ENCODE measurements around the gene AK8.

Gene AK8

GRCh38 chr9:132754236-132754635 lies 123.8 kb downstream of the AK8 start:
- no peaks in the 10 kb centered on the region for H3K4me1 Mint-ChIP-seq (ENCODE audit: low read depth)
- H3K4me3 Mint-ChIP-seq = no peak overlapping the region
- peaks cover 2% of the 10 kb centered on the region for H3K27me3 Mint-ChIP-seq
- H3K9me3 Mint-ChIP-seq (ENCODE audit: low read depth) = no peaks in the 10 kb centered on the region
- H3K27ac Mint-ChIP-seq = no peak overlapping the region
- no peaks in the 10 kb centered on the region for H3K36me3 Mint-ChIP-seq

- Mint-ChIP-seq H3K4me1 (ENCODE audit: low read depth) (no peaks in the 10 kb centered on the region), H3K9me3 (ENCODE audit: low read depth) (no peaks in the 10 kb centered on the region), H3K27me3 (peaks cover 2% of the 10 kb centered on the region), H3K36me3 (no peaks in the 10 kb centered on the region), H3K4me3 (no peak overlapping the region), H3K27ac (no peak overlapping the region)
Observed at GRCh38 chr9:132753593-132753880, 124.5 kb downstream of the AK8 start.

GRCh38 chr9:132752877-132753592 lies 125.0 kb downstream of the AK8 start:
- Mint-ChIP-seq H3K4me3 (no peak overlapping the region), H3K4me1 (ENCODE audit: low read depth) (no peaks in the 10 kb centered on the region), H3K9me3 (ENCODE audit: low read depth) (no peaks in the 10 kb centered on the region), H3K36me3 (no peaks in the 10 kb centered on the region), H3K27ac (no peak overlapping the region), H3K27me3 (peaks cover 2% of the 10 kb centered on the region)

DNA sequence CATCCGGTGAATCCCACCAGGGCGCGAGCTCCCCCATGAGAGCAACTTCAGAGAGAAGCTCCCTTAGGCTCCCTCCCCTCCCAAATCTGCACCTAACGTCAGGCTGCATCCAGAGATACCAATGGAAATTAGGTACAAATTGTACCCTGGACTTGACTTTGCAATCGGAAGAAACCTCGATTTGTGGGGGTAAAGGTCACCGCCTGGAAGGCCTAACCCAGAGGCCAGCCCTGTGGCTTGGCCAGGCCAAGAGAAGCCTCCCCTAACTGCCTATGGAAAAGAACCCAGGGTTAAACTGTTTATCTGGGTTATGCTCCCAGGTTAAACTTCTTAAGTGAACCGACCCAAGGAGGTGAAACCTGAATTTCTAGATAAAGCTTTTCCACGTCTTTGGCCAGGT lies 127.4 kb downstream of the AK8 start:
- Mint-ChIP-seq H3K27ac (no peak overlapping the region), H3K9me3 (ENCODE audit: low read depth) (no peaks in the 10 kb centered on the region), H3K4me3 (no peak overlapping the region), H3K27me3 (peaks cover 1% of the 10 kb centered on the region), H3K36me3 (no peaks in the 10 kb centered on the region), H3K4me1 (ENCODE audit: low read depth) (no peaks in the 10 kb centered on the region)

GRCh38 chr9:132749306-132749705 lies 128.8 kb downstream of the AK8 start:
- H3K27me3 Mint-ChIP-seq = peaks cover 8% of the 10 kb centered on the region
- peaks cover 3% of the 10 kb centered on the region for H3K4me1 Mint-ChIP-seq (ENCODE audit: low read depth)
- H3K9me3 Mint-ChIP-seq (ENCODE audit: low read depth) = no peaks in the 10 kb centered on the region
- no peak overlapping the region for H3K4me3 Mint-ChIP-seq
- H3K27ac Mint-ChIP-seq = no peak overlapping the region
- H3K36me3 Mint-ChIP-seq = no peaks in the 10 kb centered on the region

GRCh38 chr9:132748450-132748849 lies 129.6 kb downstream of the AK8 start:
- Mint-ChIP-seq H3K36me3 (no peaks in the 10 kb centered on the region), H3K4me1 (ENCODE audit: low read depth) (peaks cover 3% of the 10 kb centered on the region), H3K27me3 (peaks cover 14% of the 10 kb centered on the region), H3K9me3 (ENCODE audit: low read depth) (no peaks in the 10 kb centered on the region), H3K27ac (no peak overlapping the region), H3K4me3 (no peak overlapping the region)

- H3K27ac Mint-ChIP-seq = no peak overlapping the region
- no peaks in the 10 kb centered on the region for H3K9me3 Mint-ChIP-seq (ENCODE audit: low read depth)
- peaks cover 3% of the 10 kb centered on the region for H3K4me1 Mint-ChIP-seq (ENCODE audit: low read depth)
- no peaks in the 10 kb centered on the region for H3K36me3 Mint-ChIP-seq
- H3K4me3 Mint-ChIP-seq = no peak overlapping the region
- H3K27me3 Mint-ChIP-seq = peaks cover 27% of the 10 kb centered on the region
Observed at GRCh38 chr9:132745756-132746709, 132.1 kb downstream of the AK8 start.

DNA sequence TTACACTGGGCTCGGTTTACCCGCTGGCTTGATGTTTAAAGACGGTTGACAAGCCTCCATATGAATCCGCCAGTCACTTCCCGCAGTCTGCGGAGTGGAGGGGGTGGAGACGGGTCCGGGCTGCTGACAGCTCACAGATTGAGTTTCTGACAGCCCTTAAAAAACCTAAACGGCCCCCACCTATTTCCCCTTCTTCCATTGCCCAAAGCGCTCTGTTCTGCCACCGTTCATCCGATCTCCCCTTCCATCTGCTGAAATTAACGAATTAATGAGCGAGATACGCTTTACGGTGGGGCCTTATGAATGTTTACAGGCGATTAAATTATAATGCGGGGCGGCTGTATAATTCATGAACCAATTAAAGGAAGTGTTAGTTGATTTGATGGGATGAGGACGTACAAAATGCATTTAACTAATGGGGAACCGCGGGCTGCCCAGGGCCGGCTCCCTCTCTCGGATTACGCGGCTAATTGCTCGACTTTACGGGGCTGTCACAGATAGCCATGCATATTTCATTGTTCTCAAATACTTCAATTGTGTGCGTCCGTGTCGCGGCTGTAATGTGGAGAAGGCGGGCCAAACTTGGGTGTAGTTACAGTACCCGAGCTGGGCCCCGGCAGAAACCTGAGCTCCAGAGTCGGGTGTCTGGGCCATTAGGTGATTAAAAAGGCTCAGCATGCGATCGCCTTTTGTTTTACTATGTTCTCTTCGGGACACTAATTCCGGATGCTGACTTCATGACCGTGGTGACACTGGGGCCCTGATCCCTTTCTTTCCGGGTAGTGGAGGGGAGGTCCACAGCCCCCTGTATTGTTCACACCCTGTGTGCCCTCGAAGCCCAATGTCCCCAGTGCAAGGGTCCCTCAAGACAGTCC lies 133.0 kb downstream of the AK8 start:
- Mint-ChIP-seq H3K4me1 (ENCODE audit: low read depth) (peaks cover 3% of the 10 kb centered on the region), H3K27me3 (peaks cover 27% of the 10 kb centered on the region), H3K27ac (no peak overlapping the region), H3K4me3 (no peak overlapping the region), H3K36me3 (no peaks in the 10 kb centered on the region), H3K9me3 (ENCODE audit: low read depth) (no peaks in the 10 kb centered on the region)

DNA sequence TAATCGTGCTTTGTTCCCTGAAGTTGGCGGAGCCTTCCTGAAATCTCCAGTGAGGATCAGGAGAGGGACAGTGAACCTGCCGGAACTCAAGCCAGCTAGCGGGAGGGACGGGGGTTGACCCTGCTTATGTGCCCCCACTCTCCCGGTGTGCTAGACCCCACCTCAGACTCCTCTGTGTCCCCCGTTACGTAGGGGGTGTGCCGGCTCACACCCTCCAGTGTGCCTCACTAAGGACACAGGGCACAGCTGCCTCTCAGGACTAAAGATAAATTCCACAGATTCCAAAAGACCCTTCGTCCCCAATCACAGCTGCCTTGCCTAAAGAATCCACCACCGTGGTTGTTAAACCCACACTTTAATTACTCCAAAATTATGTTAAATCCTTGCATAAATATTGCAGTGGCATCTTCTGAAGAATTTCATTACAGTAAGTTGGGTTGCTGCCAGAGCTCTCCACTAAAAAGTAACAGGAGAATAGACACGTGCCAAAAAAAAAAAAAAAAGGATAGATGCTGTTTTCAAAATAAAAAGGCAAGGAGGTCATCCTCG lies 134.1 kb downstream of the AK8 start:
- no peaks in the 10 kb centered on the region for H3K9me3 Mint-ChIP-seq (ENCODE audit: low read depth)
- peaks cover 27% of the 10 kb centered on the region for H3K27me3 Mint-ChIP-seq
- no peak overlapping the region for H3K27ac Mint-ChIP-seq
- H3K4me3 Mint-ChIP-seq = no peak overlapping the region
- no peaks in the 10 kb centered on the region for H3K36me3 Mint-ChIP-seq
- H3K4me1 Mint-ChIP-seq (ENCODE audit: low read depth) = peaks cover 3% of the 10 kb centered on the region

DNA sequence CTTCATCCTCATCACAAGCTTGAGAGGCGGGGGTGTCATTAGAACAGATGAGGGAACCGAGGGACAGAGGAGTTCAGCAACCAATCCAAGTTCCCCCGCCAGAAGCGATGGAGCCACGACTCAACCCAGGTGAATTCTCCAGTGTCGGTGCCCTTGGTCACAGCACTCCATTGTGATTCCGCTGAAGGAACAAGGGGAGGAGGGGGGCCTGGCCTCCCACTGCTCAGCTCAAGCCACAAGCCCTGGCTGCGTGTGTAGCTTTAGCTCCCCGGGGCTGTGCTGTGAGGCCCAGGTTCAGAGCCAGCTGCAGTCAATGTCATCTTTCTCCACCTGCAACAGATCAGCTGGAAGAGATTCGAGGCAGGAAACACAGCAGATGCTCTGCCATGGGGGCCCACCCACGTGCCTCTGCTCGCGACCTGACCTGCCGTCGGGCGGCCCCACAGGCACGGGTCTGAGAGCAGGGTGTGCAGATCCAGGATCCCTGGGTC lies 135.2 kb downstream of the AK8 start:
- H3K4me3 Mint-ChIP-seq = no peak overlapping the region
- H3K4me1 Mint-ChIP-seq (ENCODE audit: low read depth) = peaks cover 3% of the 10 kb centered on the region
- H3K27ac Mint-ChIP-seq = no peak overlapping the region
- no peaks in the 10 kb centered on the region for H3K36me3 Mint-ChIP-seq
- no peaks in the 10 kb centered on the region for H3K9me3 Mint-ChIP-seq (ENCODE audit: low read depth)
- H3K27me3 Mint-ChIP-seq = peaks cover 27% of the 10 kb centered on the region

- Mint-ChIP-seq H3K36me3 (no peaks in the 10 kb centered on the region), H3K9me3 (ENCODE audit: low read depth) (no peaks in the 10 kb centered on the region), H3K27me3 (peaks cover 27% of the 10 kb centered on the region), H3K4me3 (no peak overlapping the region), H3K4me1 (ENCODE audit: low read depth) (peaks cover 3% of the 10 kb centered on the region), H3K27ac (no peak overlapping the region)
Observed at GRCh38 chr9:132740526-132741309, 137.4 kb downstream of the AK8 start.

DNA sequence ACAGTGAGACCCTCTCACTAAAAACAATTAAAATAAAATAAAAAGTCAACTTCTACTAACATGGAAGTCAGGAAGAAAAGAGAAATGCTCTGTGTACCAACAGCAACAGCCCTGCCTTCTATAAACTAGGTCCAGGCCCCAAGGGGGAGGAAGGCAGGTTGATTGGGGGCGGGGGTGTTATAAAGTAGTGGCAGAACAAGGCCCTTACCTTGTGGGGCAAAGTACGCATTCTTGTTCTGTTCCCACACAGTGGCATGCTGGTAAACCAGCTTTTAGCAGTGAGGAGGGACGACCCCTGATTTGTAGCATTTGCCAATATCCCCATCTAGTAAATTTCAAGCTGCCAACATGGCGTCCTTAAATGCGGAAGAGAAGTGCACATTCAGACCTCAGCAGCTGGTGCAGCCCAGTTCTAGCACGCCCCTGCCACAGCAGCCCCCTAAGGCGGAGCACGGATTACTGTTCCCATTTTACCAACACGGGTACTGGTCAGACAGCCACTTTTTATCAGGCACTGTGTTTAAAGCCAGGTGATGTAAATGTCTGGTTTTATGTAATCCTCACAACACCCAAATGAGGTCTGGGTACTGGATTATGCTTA lies 138.3 kb downstream of the AK8 start:
- H3K4me1 Mint-ChIP-seq (ENCODE audit: low read depth) = no peaks in the 10 kb centered on the region
- H3K27me3 Mint-ChIP-seq = peaks cover 24% of the 10 kb centered on the region
- H3K4me3 Mint-ChIP-seq = no peak overlapping the region

DNA sequence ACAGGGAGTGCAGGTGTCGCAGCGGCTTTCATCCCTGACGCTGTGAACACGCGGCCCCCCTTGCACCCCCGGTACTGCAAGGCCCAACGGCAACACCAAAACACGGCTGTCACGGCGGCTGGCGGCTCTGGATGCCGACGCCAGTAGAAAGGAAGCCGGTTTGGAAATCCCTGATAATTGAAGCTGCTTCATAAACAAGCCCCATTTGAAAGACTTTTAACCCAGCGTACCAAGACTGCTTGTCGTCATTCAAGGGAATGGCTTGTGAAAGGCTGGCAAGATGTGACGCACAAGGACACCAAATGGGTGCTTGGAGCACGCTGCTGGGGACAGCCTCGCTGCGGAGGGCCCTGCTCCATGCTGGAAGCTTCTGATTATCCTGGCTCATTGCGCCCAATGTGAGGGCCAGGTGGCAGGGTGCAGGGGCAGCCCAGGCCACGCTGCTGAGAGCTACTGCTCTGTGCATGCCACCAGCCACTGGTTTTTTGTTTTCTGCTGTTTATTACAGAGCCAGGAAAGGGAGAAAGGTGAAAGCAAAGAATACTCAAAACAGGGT lies 144.7 kb downstream of the AK8 start:
- Mint-ChIP-seq H3K4me1 (ENCODE audit: low read depth) (no peaks in the 10 kb centered on the region), H3K4me3 (no peak overlapping the region), H3K36me3 (no peaks in the 10 kb centered on the region), H3K27me3 (peaks cover 3% of the 10 kb centered on the region), H3K9me3 (ENCODE audit: low read depth) (no peaks in the 10 kb centered on the region), H3K27ac (no peak overlapping the region)

More for the DNA sequence above, 138.3 kb downstream of the AK8 start:
- no peak overlapping the region for H3K27ac Mint-ChIP-seq
- H3K36me3 Mint-ChIP-seq = no peaks in the 10 kb centered on the region
- H3K9me3 Mint-ChIP-seq (ENCODE audit: low read depth) = no peaks in the 10 kb centered on the region

Measured in activated naive CD8-positive, alpha-beta T cell (primary cell).